A549 treated with dexamethasone at 1 μM for 4 hours (cell line): ENCODE data around the gene SLC39A10. TPM values are rescaled to one million over a fixed set of nuclear protein-coding genes. Genes with fewer than 3 reads are reported as not detected.

Source experiments
- total RNA-seq: library from RNA; stranded (reverse); fragments of 200-300 nt; extraction: Qiagen RNA extraction; gene quantifications from 5 replicates; pipeline ENCODE4 v1.2.3, GENCODE V29; 2022

Gene SLC39A10, protein sequence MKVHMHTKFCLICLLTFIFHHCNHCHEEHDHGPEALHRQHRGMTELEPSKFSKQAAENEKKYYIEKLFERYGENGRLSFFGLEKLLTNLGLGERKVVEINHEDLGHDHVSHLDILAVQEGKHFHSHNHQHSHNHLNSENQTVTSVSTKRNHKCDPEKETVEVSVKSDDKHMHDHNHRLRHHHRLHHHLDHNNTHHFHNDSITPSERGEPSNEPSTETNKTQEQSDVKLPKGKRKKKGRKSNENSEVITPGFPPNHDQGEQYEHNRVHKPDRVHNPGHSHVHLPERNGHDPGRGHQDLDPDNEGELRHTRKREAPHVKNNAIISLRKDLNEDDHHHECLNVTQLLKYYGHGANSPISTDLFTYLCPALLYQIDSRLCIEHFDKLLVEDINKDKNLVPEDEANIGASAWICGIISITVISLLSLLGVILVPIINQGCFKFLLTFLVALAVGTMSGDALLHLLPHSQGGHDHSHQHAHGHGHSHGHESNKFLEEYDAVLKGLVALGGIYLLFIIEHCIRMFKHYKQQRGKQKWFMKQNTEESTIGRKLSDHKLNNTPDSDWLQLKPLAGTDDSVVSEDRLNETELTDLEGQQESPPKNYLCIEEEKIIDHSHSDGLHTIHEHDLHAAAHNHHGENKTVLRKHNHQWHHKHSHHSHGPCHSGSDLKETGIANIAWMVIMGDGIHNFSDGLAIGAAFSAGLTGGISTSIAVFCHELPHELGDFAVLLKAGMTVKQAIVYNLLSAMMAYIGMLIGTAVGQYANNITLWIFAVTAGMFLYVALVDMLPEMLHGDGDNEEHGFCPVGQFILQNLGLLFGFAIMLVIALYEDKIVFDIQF
- 15.2 to 23.4 TPM (median 21.6 TPM) in 5 replicates for total RNA-seq

DNA sequence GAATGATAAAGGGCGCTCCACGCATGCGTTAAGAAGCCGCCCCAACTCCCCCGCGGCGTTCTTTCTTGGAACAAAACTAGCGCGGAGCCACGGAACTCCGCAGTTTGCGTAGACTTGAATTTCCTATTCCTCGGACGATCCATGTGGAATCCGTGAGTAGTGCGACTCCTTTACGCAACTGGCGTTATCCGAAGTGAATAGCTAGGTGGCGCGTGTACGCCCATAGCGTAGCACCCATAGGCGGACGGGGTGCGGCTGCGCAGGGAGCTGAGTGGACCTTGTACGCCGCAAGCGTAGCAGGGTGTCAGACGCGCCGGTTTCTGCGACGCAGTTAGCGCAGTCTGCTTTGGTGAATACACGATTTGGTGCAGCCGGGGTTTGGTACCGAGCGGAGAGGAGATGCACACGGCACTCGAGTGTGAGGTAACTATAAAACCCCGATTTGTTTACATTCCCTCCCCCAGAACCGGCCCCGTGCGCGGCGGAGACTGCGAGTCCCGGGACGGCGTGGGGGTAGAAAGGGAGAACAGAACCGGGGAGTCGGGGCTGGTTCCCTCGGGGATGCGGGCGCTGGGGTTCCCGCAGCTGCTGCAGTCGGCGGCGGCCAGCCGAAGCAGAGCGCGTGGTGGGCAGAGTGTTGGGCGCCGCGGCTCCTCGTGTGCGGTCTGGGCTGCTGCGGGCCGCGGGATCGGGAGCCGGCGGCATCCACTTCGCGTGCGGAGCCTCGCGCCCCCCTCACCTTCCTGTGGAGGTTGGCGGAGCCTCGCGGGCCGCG, at the start of gene SLC39A10:
Gene SLC39A10, plus strand, starts transcription at position 368 of the 775 bp plus-strand sequence. CDS start 22,817 bp downstream, outside the sequence.

